ENCODE results near the gene PDE4D. TPM values are rescaled to one million over a fixed set of nuclear protein-coding genes. Genes with fewer than 3 reads are reported as not detected.
"Not testable (repeated sequence)": the region's sequence is repeated elsewhere in the genome, so short reads cannot be mapped to it uniquely, and the experiment has no call there.

PDE4D gene
- total RNA-seq, 1 experiment from 2014 or later = 62.6 TPM

DNA sequence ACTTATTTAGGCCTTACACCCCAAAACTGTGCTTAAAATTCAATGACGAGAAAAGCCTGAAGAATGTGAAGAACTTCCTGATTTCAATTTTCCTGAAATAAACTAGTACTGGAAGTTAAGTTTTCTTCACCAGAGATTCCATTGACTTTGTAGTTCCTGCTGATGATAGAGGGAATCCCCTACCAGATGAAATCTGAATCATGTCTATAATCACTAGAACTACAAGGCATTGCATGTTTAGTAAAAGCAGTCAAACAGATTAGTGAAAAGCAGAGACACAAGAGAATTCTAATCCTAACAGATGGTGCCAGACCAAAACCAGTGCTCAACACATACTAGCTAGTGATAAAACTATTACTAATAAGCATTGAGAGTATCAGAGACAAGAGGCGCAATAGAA is 130.0 kb downstream of the PDE4D start:
- no peak for DNase-seq (ENCODE audit: low read depth, low spot score)
- in situ Hi-C loops (cut with HindIII; ENCODE audit: low pct_unique_long_range_greater_than_20kb, low sequenced_read_pairs) = no loop called here

DNA sequence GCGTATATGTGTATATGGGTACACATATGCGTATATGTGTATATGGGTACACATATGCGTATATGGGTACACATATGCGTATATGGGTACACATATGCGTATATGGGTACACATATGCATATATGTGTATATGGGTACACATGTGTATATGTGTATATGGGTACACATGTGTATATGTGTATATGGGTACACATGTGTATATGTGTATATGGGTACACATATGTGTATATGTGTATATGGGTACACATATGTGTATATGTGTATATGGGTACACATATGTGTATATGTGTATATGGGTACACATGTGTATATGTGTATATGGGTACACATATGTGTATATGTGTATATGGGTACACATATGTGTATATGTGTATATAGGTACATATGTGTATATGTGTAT is 131.3 kb downstream of the PDE4D start:
- in situ Hi-C loops (cut with HindIII; ENCODE audit: low pct_unique_long_range_greater_than_20kb, low sequenced_read_pairs) = not testable (repeated sequence)

DNA sequence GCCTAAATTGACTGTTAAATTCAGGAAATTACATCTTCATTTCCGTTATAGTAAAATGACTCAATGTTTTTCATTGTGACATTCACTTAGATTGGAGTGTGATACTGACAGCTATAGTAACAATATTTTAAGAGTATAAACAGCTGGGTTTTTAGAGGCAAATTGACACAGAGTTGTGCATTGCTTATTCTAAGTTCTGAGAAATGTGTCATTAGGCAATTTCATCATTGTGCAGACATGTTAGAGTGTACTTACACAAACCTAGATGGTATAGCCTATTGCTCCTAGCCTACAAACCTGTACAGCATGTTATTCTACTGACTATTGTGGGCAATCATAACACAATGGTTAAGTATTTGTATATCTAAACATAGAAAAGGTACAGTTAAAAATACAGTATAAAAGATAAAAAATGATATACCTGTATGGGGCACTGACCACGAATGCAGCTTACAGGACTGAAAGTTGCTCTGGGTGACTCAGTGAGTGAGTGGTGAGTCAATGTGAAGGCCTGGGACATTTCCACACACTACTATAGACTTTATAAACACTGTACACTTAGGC is 132.7 kb downstream of the PDE4D start:
- in situ Hi-C loops (cut with HindIII; ENCODE audit: low pct_unique_long_range_greater_than_20kb, low sequenced_read_pairs) = no loop called here
- DNase-seq (ENCODE audit: low read depth, low spot score) = no peak

More for the DNA sequence above, 131.3 kb downstream of the PDE4D start:
- not testable (repeated sequence) for DNase-seq (ENCODE audit: low read depth, low spot score)

- in situ Hi-C loops (cut with HindIII; ENCODE audit: low pct_unique_long_range_greater_than_20kb, low sequenced_read_pairs) = no loop called here
Measured at GRCh38 chr5:59759600-59760351, 133.8 kb downstream of the PDE4D start.

GRCh38 chr5:59758566-59758965 is 135.0 kb downstream of the PDE4D start:
- DNase-seq (ENCODE audit: low read depth, low spot score) = no peak
- in situ Hi-C loops (cut with HindIII; ENCODE audit: low pct_unique_long_range_greater_than_20kb, low sequenced_read_pairs) = no loop called here

More at GRCh38 chr5:59759600-59760351, 133.8 kb downstream of the PDE4D start:
- peak; percentile 79 for DNase-seq (ENCODE audit: low read depth, low spot score)

- DNase-seq (ENCODE audit: low read depth, low spot score) = no peak
- in situ Hi-C loops (cut with HindIII; ENCODE audit: low pct_unique_long_range_greater_than_20kb, low sequenced_read_pairs) = no loop called here
Measured at GRCh38 chr5:59757442-59757841, 136.1 kb downstream of the PDE4D start.

DNA sequence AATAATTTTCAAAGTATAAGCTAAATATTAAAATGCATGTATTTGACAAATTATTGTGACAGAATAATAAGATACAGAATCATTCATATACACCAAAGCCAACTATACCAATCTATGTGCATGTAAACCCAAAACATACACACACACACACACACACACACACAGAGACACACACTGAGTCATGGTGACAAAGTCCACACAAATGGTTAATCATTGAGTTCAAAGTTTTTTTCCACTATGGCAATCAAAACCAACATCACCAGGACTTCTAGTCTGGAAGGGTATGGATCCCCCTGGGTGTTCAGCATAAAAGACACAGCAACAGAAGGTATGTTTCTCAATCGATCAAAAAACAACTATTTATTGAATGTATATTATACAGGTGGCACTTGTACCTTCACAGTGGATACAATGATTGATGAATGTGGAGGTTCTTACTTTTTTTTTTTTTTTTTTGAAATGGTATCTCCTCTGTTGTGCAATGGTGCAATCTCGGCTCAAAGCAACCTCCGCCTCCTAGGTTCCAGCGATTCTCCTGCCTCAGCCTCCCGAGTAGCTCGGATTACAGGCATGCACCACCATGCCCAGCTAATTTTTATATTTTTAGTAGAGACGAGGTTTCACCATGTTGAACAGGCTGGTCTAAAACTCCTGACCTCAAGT is 137.0 kb downstream of the PDE4D start:
- in situ Hi-C loops (cut with HindIII; ENCODE audit: low pct_unique_long_range_greater_than_20kb, low sequenced_read_pairs) = no loop called here
- DNase-seq (ENCODE audit: low read depth, low spot score) = no peak

- DNase-seq (ENCODE audit: low read depth, low spot score) = no peak
- in situ Hi-C loops (cut with HindIII; ENCODE audit: low pct_unique_long_range_greater_than_20kb, low sequenced_read_pairs) = no loop called here
Measured at GRCh38 chr5:59755476-59755875, 138.1 kb downstream of the PDE4D start.

- DNase-seq (ENCODE audit: low read depth, low spot score) = no peak
- in situ Hi-C loops (cut with HindIII; ENCODE audit: low pct_unique_long_range_greater_than_20kb, low sequenced_read_pairs) = no loop called here
Measured at GRCh38 chr5:59753599-59753998, 139.9 kb downstream of the PDE4D start.

DNA sequence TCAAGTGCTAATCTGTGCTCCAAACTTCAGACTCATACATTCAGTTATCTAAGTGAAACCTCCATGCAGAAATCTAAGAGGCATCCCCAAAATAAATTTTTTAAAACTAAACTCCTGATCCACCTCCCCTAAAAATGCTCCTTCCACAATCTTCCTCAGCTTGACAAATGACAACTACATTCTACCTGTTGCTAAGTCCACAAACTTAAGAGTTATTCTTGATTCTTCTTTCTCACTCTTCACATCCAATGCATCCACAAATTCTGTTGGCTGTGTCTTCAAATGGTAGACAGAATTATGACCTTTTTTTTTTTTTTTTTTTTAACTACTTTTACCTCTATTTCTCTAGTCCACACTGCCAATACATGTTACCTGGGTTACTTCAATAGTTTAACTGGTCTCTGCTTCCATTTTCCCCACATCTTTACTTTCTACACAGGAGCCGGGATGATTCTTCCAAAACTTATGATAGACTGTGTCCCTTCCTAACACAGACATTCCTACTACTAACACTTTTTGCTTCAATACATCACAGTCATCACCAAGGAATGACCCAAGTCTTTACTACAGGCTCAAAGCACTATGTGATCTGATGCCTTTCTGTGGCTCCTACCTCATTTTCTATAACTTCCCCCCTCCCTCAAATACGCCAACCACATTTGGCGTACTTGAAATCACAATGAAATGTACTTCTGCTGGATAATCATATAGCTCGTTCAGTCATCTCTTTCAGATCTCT is 143.6 kb downstream of the PDE4D start:
- in situ Hi-C loops (cut with HindIII; ENCODE audit: low pct_unique_long_range_greater_than_20kb, low sequenced_read_pairs) = no loop called here
- no peak for DNase-seq (ENCODE audit: low read depth, low spot score)

GRCh38 chr5:59748036-59748663 is 145.4 kb downstream of the PDE4D start:
- in situ Hi-C loops (cut with HindIII; ENCODE audit: low pct_unique_long_range_greater_than_20kb, low sequenced_read_pairs); DNase-seq (ENCODE audit: low read depth, low spot score): not testable (repeated sequence)

- in situ Hi-C loops (cut with HindIII; ENCODE audit: low pct_unique_long_range_greater_than_20kb, low sequenced_read_pairs) = no loop called here
- peak; percentile 48 for DNase-seq (ENCODE audit: low read depth, low spot score)
Measured at GRCh38 chr5:59746241-59746765, 147.2 kb downstream of the PDE4D start.

DNA sequence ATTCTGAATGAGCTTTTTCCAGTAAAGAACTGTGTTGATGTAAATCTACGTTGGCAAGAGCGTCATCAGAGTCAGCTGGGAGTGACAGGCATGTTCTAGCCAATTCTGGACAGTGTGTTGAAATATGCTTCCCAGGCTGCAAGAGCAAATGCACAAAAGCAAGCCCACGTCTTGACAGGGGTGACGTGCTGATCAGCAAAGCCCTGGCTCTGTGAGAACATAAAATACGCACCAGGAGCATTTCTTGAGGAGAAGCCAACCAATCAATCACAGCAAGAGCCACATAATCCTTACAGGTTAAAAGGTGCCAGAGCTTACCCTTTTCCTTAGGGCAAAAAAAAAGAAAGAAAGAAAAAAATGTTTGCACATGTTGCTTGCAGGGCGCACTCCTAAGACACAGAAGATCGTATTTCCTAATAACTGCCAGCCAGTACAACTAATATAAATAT is 148.1 kb downstream of the PDE4D start:
- in situ Hi-C loops (cut with HindIII; ENCODE audit: low pct_unique_long_range_greater_than_20kb, low sequenced_read_pairs) = no loop called here
- peak; percentile 92 for DNase-seq (ENCODE audit: low read depth, low spot score)

- in situ Hi-C loops (cut with HindIII; ENCODE audit: low pct_unique_long_range_greater_than_20kb, low sequenced_read_pairs) = no loop called here
- DNase-seq (ENCODE audit: low read depth, low spot score) = peak; percentile 40
Measured at GRCh38 chr5:59744531-59744992, 149.0 kb downstream of the PDE4D start.

GRCh38 chr5:59741599-59741998 is 151.9 kb downstream of the PDE4D start:
- in situ Hi-C loops (cut with HindIII; ENCODE audit: low pct_unique_long_range_greater_than_20kb, low sequenced_read_pairs) = no loop called here

DNA sequence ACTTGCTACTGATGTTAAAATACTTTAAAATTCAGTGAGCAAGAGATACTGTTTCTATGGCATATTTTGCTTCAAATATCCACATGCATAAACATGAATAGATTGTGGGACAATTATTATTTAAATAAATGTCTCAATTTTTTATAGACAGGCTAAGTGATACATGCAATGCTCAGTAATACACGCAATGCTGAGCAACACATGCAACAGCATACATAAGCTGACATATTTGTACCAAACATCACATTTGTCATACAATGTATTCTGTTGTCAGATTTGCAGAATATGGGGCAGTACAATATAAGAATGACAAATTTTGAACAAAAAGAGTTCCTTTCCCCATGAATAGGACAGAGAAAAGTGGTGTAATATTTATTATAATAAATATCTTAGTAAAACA is 155.5 kb downstream of the PDE4D start:
- in situ Hi-C loops (cut with HindIII; ENCODE audit: low pct_unique_long_range_greater_than_20kb, low sequenced_read_pairs) = no loop called here
- DNase-seq (ENCODE audit: low read depth, low spot score) = no peak

More at GRCh38 chr5:59741599-59741998, 151.9 kb downstream of the PDE4D start:
- no peak for DNase-seq (ENCODE audit: low read depth, low spot score)

DNA sequence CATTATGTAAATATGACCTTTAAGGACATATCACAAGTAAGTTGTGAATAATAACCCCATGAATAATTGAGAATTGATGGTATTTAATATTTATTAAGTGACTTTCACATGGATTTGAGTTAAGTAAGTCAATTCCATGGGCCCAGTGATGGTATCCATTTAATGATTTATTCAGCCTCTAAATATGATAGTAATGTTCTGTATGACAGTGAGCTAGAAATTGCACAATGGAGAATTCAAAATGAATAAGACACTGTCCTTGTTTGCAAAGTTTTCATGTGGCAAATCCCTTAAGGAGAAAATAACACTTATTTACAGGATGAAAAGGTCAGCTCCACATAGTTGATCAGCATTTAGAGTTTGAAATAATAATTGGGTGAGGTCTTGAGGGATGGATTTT is 160.7 kb downstream of the PDE4D start:
- DNase-seq (ENCODE audit: low read depth, low spot score) = peak; percentile 70
- in situ Hi-C loops (cut with HindIII; ENCODE audit: low pct_unique_long_range_greater_than_20kb, low sequenced_read_pairs) = no loop called here

Measured in SK-MEL-5 (cell line).